SU-DHL-6 (cell line): ENCODE results near the gene SNTB2.
A peak's percentile ranks its signal among the peaks of the same experiment; 100 is the strongest.
"Not testable (repeated sequence)": the region's sequence is repeated elsewhere in the genome, so short reads cannot be mapped to it uniquely, and the experiment has no call there.

ENCODE experiments used
- H2AFZ ChIP-seq: fragments of 200-600 bp; sonication (generic); 2 replicates; pipeline ENCODE4 v1.6.1; 2014; ENCODE audit warnings: low read depth, mild to moderate bottlenecking, moderate library complexity, mixed read lengths, antibody characterized with exemption, low read length; ENCODE audit not compliant: severe bottlenecking
- H3F3A ChIP-seq: fragments of 200-600 bp; shearing (Covaris generic); 2 replicates; pipeline ENCODE4 v1.6.0; 2016; ENCODE audit warnings: antibody characterized with exemption, mild to moderate bottlenecking; ENCODE audit not compliant: insufficient read depth
- H3K27ac ChIP-seq: fragments of 200-600 bp; sonication (generic); 2 replicates; pipeline ENCODE4 v1.5.1; 2016; ENCODE audit warnings: low read depth, mild to moderate bottlenecking, low read length, moderate library complexity, mixed read lengths
- H3K27me3 ChIP-seq: fragments of 200-600 bp; sonication (generic), shearing (Covaris generic); 2 replicates; pipeline ENCODE4 v1.6.0; 2014; ENCODE audit warnings: mild to moderate bottlenecking, low read length
- H3K36me3 ChIP-seq: fragments of 200-600 bp; sonication (generic); 2 replicates; pipeline ENCODE4 v1.6.1; 2014; ENCODE audit warnings: mild to moderate bottlenecking, low read length, mixed read lengths
- H3K4me2 ChIP-seq: fragments of 300-600, 200-600 bp; shearing (Covaris generic), sonication (generic); 2 replicates; pipeline ENCODE4 v1.6.0; 2014; ENCODE audit warnings: low read length, low read depth, mild to moderate bottlenecking; ENCODE audit not compliant: poor library complexity, severe bottlenecking
- H3K4me3 ChIP-seq: fragments of 200-600 bp; sonication (generic); 2 replicates; pipeline ENCODE4 v1.5.1; 2014; ENCODE audit warnings: antibody characterized with exemption, low read length, mild to moderate bottlenecking, mixed read lengths; ENCODE audit not compliant: insufficient read depth, poor library complexity, severe bottlenecking
- H3K79me2 ChIP-seq: fragments of 200-600 bp; sonication (generic); 2 replicates; pipeline ENCODE4 v1.6.1; 2014; ENCODE audit warnings: mild to moderate bottlenecking, low read length, moderate library complexity; ENCODE audit not compliant: insufficient read depth
- H3K9ac ChIP-seq: fragments of 200-600 bp; sonication (generic); 2 replicates; pipeline ENCODE4 v1.7.0; 2014; ENCODE audit warnings: mild to moderate bottlenecking, low read length
- H3K9me2 ChIP-seq: fragments of 200-600 bp; sonication (generic); replicated peaks from 2 replicates; pipeline ENCODE4 v1.6.1; 2014; ENCODE audit warnings: low read length; ENCODE audit not compliant: insufficient read depth
- H3K9me3 ChIP-seq: fragments of 200-600 bp; sonication (generic); 2 replicates; pipeline ENCODE4 v1.6.1; 2014; ENCODE audit warnings: low read length, mixed read lengths; ENCODE audit not compliant: insufficient read depth
- H4K20me1 ChIP-seq: fragments of 200-600 bp; sonication (generic); 2 replicates; pipeline ENCODE4 v1.6.1; 2014; ENCODE audit warnings: low read depth, mild to moderate bottlenecking, antibody characterized with exemption, low read length, moderate library complexity, mixed read lengths
- EZH2phosphoT487 ChIP-seq: fragments of 200-600 bp; sonication (generic), shearing (Covaris generic); conservative IDR thresholded peaks from 2 replicates; pipeline ENCODE4 v1.6.1; 2018; ENCODE audit warnings: mild to moderate bottlenecking, antibody characterized with exemption, low read length, moderate library complexity, mixed read lengths
- TF ChIP-seq, protein P1 (sequence below): fragments of 200-600 bp; sonication (generic); IDR thresholded peaks from one replicate; pipeline ENCODE4 v1.5.1; 2017; ENCODE audit warnings: antibody characterized with exemption, mild to moderate bottlenecking, low read length, moderate library complexity; ENCODE audit not compliant: insufficient read depth, poor library complexity, severe bottlenecking

SNTB2 gene

DNA sequence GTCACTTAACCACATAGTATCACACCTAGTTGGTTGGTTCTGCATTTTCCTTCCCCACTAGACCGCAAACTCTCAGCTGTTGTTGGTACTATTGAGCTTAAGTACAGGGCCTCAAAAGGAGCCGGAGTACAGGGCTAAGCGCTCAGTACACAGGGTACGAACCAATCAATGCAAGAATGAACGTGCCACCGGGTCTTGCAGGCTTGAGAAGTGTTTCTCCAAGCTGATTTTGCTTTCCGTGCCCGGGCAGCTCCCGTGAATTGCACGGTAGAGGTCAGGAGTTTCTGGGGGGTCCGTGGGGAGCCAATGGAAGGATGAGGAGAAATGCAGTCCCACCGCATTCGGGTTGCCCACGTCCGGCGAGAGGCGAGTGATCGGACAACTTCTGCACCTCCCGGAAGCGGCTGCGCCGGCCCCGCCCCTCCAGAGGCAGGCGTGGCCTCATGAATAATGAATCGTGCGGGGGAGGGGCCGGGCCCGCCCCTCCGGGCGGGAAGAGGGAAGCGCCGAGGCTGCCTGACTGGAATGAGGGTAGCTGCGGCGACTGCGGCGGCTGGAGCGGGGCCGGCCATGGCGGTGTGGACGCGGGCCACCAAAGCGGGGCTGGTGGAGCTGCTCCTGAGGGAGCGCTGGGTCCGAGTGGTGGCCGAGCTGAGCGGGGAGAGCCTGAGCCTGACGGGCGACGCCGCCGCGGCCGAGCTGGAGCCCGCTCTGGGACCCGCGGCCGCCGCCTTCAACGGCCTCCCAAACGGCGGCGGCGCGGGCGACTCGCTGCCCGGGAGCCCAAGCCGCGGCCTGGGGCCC, at the start of gene SNTB2:
Gene SNTB2 (plus strand): TSS at position 523 of the 804 bp plus-strand sequence. CDS start 3 bp downstream, at position 526.
- Histone ChIP-seq H3K4me2 (peak within 1 kb of the TSS; percentile 98), H3K4me3 (peak within 1 kb of the TSS; percentile 94), H3F3A (peaks cover 30% of the 10 kb centered on the region), H3K27ac (peak within 1 kb of the TSS; percentile 90), H3K36me3 (no peaks in the 10 kb centered on the region), H3K79me2 (peaks cover 38% of the 10 kb centered on the region), H3K9ac (peak within 1 kb of the TSS; percentile 80), H3K9me3 (no peaks in the 10 kb centered on the region), H3K27me3 (no peaks in the 10 kb centered on the region), H4K20me1 (no peaks in the 10 kb centered on the region), H3K9me2 (no peaks in the 10 kb centered on the region), H2AFZ (peak within 1 kb of the TSS; percentile 66)
- TF ChIP-seq, protein P1, sequence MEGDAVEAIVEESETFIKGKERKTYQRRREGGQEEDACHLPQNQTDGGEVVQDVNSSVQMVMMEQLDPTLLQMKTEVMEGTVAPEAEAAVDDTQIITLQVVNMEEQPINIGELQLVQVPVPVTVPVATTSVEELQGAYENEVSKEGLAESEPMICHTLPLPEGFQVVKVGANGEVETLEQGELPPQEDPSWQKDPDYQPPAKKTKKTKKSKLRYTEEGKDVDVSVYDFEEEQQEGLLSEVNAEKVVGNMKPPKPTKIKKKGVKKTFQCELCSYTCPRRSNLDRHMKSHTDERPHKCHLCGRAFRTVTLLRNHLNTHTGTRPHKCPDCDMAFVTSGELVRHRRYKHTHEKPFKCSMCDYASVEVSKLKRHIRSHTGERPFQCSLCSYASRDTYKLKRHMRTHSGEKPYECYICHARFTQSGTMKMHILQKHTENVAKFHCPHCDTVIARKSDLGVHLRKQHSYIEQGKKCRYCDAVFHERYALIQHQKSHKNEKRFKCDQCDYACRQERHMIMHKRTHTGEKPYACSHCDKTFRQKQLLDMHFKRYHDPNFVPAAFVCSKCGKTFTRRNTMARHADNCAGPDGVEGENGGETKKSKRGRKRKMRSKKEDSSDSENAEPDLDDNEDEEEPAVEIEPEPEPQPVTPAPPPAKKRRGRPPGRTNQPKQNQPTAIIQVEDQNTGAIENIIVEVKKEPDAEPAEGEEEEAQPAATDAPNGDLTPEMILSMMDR: no peak
- TF ChIP-seq EZH2phosphoT487: no peak

DNA sequence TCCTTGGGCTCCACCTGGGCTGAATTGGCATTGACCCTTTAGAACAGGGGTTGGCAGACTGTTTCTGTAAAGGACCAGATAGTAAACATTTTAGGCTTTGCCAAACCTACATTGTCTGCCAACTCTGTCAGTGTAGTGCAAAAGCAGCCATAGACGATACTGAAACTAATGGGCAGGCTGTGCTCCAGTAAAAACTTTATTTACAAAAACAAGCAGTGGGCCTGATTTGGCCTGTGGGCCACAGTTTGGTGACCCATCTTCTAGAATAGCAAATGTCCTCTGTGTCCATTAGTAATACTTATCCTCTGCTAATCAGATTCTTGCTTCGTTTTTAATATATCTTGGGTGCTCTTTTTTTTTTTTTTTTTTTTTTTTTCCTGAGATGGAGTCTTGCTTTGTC, 48.4 kb upstream of the SNTB2 start:
- TF ChIP-seq EZH2phosphoT487: no peak
- TF ChIP-seq, protein P1: no peak
- Histone ChIP-seq H2AFZ (no peak overlapping the region), H3K27ac (no peak overlapping the region), H3F3A (no peaks in the 10 kb centered on the region), H4K20me1 (peaks cover 4% of the 10 kb centered on the region; the same call in 1 of the 2 replicates), H3K9me2 (no peaks in the 10 kb centered on the region), H3K4me3 (no peak overlapping the region), H3K79me2 (peaks cover 65% of the 10 kb centered on the region), H3K9ac (no peak overlapping the region), H3K4me2 (no peak overlapping the region), H3K27me3 (no peaks in the 10 kb centered on the region), H3K9me3 (no peaks in the 10 kb centered on the region), H3K36me3 (peaks cover 39% of the 10 kb centered on the region; the same call in 1 of the 2 replicates)

- not testable (repeated sequence) for H4K20me1 ChIP-seq, H3K9me2 ChIP-seq, H3K9me3 ChIP-seq, H2AFZ ChIP-seq, H3K27me3 ChIP-seq, H3K9ac ChIP-seq, H3F3A ChIP-seq, H3K4me3 ChIP-seq, H3K4me2 ChIP-seq, H3K27ac ChIP-seq
- Histone ChIP-seq H3K79me2 (peaks cover 60% of the 10 kb centered on the region), H3K36me3 (peaks cover 43% of the 10 kb centered on the region; the same call in 1 of the 2 replicates)
Measured at GRCh38 chr16:69139464-69139863, 47.5 kb upstream of the SNTB2 start.

DNA sequence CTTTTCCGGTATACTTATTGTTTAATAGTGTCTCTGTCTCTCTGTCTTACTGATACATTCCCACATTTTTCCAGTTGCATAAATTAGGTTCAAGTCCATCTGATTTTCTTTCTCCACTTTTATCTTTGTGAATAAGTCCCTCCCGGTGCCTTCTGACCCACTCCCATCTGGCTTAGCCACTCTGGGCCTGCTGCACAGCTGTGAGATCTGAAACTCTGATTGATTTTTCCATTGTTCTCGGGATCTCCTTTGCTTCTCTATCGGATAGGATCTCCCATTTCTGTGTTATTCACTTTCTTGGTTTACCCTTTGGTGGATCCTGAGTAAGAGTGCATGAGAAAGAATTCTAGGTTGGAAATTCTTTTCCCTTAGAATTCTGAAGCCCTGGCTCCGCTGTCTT, 46.0 kb upstream of the SNTB2 start:
- peaks cover 4% of the 10 kb centered on the region; the same call in 1 of the 2 replicates for H4K20me1 ChIP-seq
- no peaks in the 10 kb centered on the region for H3K27me3 ChIP-seq
- H3K9me3 ChIP-seq: no peaks in the 10 kb centered on the region
- H3K4me2 ChIP-seq: no peak overlapping the region
- H3K36me3 ChIP-seq: peaks cover 51% of the 10 kb centered on the region; the same call in 1 of the 2 replicates
- no peak overlapping the region for H2AFZ ChIP-seq
- H3K79me2 ChIP-seq: peaks cover 49% of the 10 kb centered on the region
- no peaks in the 10 kb centered on the region for H3F3A ChIP-seq
- TF ChIP-seq, protein P1: no peak
- no peak for TF ChIP-seq EZH2phosphoT487
- H3K27ac ChIP-seq: no peak overlapping the region
- no peaks in the 10 kb centered on the region for H3K9me2 ChIP-seq
- no peak overlapping the region for H3K4me3 ChIP-seq
- no peak overlapping the region for H3K9ac ChIP-seq
